ENCODE data around the gene THRB.

Gene THRB

GRCh38 chr3:24522146-24522579, 27.5 kb upstream of the THRB start:
- H3K4me3 ChIP-seq (ENCODE audit: low read length) = peak overlapping the region; percentile 56
- no peak for DNase-seq (ENCODE audit: low read depth)
- TF ChIP-seq CTCF (IDR thresholded peaks at IDR 0.05; ENCODE audit: insufficient read depth, low read depth, low read length, missing control alignments) = no peak

GRCh38 chr3:24521420-24522145, 26.9 kb upstream of the THRB start:
- peak; percentile 57 for DNase-seq (ENCODE audit: low read depth)
- no peak for TF ChIP-seq CTCF (IDR thresholded peaks at IDR 0.05; ENCODE audit: insufficient read depth, low read depth, low read length, missing control alignments)
- H3K4me3 ChIP-seq (ENCODE audit: low read length) = peak overlapping the region; percentile 56

GRCh38 chr3:24520976-24521419, 26.3 kb upstream of the THRB start:
- peak overlapping the region; percentile 56 for H3K4me3 ChIP-seq (ENCODE audit: low read length)
- peak; percentile 21 for DNase-seq (ENCODE audit: low read depth)
- TF ChIP-seq CTCF (IDR thresholded peaks at IDR 0.05; ENCODE audit: insufficient read depth, low read depth, low read length, missing control alignments) = no peak

- DNase-seq (ENCODE audit: low read depth) = no peak
- no peak for TF ChIP-seq CTCF (IDR thresholded peaks at IDR 0.05; ENCODE audit: insufficient read depth, low read depth, low read length, missing control alignments)
- no peak overlapping the region for H3K4me3 ChIP-seq (ENCODE audit: low read length)
These were observed 25.4 kb upstream of the THRB start for GRCh38 chr3:24520101-24520495.

GRCh38 chr3:24519368-24520100, 24.9 kb upstream of the THRB start:
- DNase-seq (ENCODE audit: low read depth) = no peak
- no peak for TF ChIP-seq CTCF (IDR thresholded peaks at IDR 0.05; ENCODE audit: insufficient read depth, low read depth, low read length, missing control alignments)
- no peak overlapping the region for H3K4me3 ChIP-seq (ENCODE audit: low read length)

- TF ChIP-seq CTCF (IDR thresholded peaks at IDR 0.05; ENCODE audit: insufficient read depth, low read depth, low read length, missing control alignments) = no peak
- H3K4me3 ChIP-seq (ENCODE audit: low read length) = no peak overlapping the region
- no peak for DNase-seq (ENCODE audit: low read depth)
These were observed 24.3 kb upstream of the THRB start for GRCh38 chr3:24518990-24519367.
